ENCODE results near the gene CIDEB.

The CIDEB gene

GRCh38 chr14:24286996-24287395, 20.8 kb downstream of the CIDEB start:
- DNase-seq = no peak

GRCh38 chr14:24285351-24285750, 22.4 kb downstream of the CIDEB start:
- DNase-seq = no peak

- DNase-seq = no peak
Observed at GRCh38 chr14:24284501-24285035, 23.2 kb downstream of the CIDEB start.

GRCh38 chr14:24283796-24284460, 23.8 kb downstream of the CIDEB start:
- DNase-seq = no peak

- no peak for DNase-seq
Observed at GRCh38 chr14:24282736-24283135, 25.0 kb downstream of the CIDEB start.

GRCh38 chr14:24281636-24282035, 26.1 kb downstream of the CIDEB start:
- no peak for DNase-seq

- DNase-seq = no peak
Observed at GRCh38 chr14:24280797-24281460, 26.8 kb downstream of the CIDEB start.

GRCh38 chr14:24279301-24280186, 28.2 kb downstream of the CIDEB start:
- peak; percentile 19 for DNase-seq

GRCh38 chr14:24278424-24278823, 29.4 kb downstream of the CIDEB start:
- DNase-seq = no peak

GRCh38 chr14:24277606-24278321, 30.0 kb downstream of the CIDEB start:
- DNase-seq = no peak

GRCh38 chr14:24277071-24277470, 30.7 kb downstream of the CIDEB start:
- no peak for DNase-seq

- DNase-seq = no peak
Observed at GRCh38 chr14:24274101-24274543, 33.7 kb downstream of the CIDEB start.

GRCh38 chr14:24273422-24273998, 34.3 kb downstream of the CIDEB start:
- DNase-seq = no peak

- no peak for DNase-seq
Observed at GRCh38 chr14:24272467-24272866, 35.3 kb downstream of the CIDEB start.

- DNase-seq = no peak
Observed at GRCh38 chr14:24271834-24272263, 35.9 kb downstream of the CIDEB start.

- peak; percentile 82 for DNase-seq
Observed at GRCh38 chr14:24271134-24271833, 36.5 kb downstream of the CIDEB start, which contains the start of gene RABGGTA. TSS of gene RABGGTA (minus strand) at chr14:24271597. CDS start at chr14:24271115, 482 bp downstream.

- DNase-seq = no peak
Observed at GRCh38 chr14:24270537-24271133, 37.1 kb downstream of the CIDEB start.

- no peak for DNase-seq
Observed at GRCh38 chr14:24269910-24270536, 37.8 kb downstream of the CIDEB start.

GRCh38 chr14:24269368-24269767, 38.4 kb downstream of the CIDEB start:
- DNase-seq = no peak

GRCh38 chr14:24268225-24268624, 39.6 kb downstream of the CIDEB start:
- DNase-seq = no peak
